Renal cortical epithelial cell (primary cell): ENCODE data around the gene CACFD1. TPM values are rescaled to one million over a fixed set of nuclear protein-coding genes. Genes with fewer than 3 reads are reported as not detected.

ENCODE experiments used
- DNase-seq: peaks from one replicate; pipeline ENCODE4 v3.0.0-alpha.2; 2011; ENCODE audit warnings: low read depth
- total RNA-seq: library from RNA; depleted of rRNA; stranded (reverse); fragments of >200 nt; gene quantifications from 2 replicates; pipeline ENCODE4 v1.2.3, GENCODE V29; 2014

Gene CACFD1
- total RNA-seq, 1 donor from 2014 or later = 22.0 TPM

- DNase-seq = no peak
Measured at GRCh38 chr9:133464638-133465037, 4.9 kb downstream of the CACFD1 start.

DNA sequence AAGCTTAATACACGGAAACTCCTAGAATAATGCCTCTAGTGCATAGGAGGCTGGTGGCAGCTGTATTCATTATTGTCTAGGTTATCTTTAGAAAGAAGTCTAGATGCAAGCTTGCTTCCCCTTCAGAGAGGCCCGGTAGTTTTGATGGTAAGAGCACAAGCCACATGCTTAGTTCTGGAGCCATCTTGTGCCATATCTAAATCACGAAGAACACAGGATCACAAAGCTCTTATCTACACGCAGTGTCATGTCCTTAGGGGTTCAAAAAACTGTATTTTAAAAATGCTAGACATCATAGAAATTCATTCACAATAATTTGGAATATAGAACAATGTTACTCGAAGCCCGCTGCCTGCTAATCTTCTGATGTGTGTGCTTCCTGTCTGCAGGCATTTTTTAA lies 6.2 kb downstream of the CACFD1 start:
- DNase-seq = no peak

DNA sequence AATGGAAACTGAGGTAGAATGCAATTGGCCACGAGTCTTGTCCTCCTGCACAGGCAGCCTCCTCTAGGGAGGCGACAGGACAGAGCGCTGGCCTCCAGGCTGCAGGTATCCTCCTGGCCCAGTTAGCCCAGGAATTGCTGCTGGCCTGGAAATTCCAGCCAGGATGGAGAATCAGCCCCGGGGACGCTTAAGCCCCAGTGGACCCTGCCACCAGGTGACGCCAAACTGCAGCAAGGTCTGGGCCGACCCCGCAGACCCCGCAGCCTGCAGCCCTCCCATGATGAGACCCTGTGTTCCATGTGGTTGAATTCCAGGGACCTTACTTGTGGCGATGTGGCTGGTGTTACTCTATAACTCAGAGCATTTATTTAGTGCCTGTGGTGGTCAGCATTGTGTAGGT lies 7.3 kb downstream of the CACFD1 start:
- DNase-seq = no peak

DNA sequence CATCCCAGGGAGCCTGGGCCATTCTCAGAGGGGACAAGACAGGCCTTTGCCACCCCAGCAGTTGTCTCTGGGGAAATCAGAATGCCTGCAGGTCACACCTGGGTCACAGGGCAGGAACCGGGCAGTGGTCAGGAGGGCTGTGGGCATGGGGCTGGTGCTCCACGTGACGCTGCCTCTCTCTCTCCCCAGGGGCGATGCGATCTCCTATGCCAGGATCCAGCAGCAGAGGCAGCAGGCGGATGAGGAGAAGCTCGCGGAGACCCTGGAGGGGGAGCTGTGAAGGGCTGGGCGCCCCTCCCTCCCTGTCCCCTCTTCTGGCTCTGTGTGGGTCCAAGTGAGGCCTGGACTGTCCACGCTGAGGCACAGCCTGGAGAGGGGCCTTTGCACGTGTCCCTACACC lies 8.6 kb downstream of the CACFD1 start:
- DNase-seq = no peak

DNA sequence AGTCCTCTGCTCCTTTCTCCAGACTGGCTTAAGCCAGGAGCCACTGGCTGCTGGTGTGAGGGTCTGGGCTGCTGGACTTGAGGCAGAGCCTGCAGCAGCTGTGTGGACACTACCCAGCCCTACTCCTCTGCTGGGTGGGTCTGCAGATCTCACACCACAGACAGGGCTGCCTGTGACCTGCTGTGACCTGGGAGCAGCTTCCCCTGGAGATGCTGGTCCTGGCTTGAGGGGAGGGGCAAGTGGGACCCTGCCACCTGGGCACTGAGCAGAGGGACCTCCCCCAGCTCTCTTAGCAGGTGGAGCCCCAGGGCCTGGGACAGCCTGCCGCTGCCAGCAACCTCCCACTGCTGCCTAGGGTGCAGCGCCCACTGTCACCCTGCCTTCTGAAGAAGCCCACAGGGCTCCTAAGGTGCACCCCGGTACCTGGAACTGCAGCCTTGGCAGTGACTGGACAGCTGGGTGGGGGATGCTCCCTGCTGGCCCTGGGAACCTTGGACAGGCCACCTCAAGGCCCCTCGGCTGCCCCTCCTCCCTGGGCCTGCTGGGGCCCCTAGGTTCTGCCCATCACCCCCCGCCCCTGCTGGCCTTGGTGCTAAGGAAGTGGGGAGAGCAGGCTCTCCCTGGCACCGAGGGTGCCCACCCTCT lies 9.1 kb downstream of the CACFD1 start:
- DNase-seq = no peak

DNA sequence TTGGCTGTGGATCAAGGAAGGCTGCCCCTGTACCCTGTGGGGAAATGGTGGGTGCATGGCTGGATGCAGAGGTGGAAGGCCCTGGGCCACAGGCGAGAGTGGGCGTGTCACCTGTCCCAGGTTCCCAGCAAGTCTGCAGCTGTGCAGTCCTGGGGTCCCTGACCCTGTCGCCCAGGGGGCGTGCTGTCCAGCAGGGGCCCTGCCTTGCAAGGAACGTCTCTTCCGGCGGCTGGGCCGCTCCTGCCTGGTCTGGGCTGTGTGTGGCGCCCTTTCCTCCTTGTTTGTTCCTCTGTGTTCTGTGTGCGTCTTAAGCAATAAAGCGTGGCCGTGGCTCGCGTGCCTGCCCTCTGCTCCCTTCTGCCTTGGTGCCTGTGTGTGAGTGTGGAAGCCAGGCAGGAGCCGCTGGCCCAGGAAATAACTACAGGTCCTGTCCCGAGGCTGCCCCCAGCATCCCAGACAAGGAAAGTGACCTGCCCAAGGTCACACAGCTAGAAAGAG lies 10.7 kb downstream of the CACFD1 start:
- DNase-seq = no peak

DNA sequence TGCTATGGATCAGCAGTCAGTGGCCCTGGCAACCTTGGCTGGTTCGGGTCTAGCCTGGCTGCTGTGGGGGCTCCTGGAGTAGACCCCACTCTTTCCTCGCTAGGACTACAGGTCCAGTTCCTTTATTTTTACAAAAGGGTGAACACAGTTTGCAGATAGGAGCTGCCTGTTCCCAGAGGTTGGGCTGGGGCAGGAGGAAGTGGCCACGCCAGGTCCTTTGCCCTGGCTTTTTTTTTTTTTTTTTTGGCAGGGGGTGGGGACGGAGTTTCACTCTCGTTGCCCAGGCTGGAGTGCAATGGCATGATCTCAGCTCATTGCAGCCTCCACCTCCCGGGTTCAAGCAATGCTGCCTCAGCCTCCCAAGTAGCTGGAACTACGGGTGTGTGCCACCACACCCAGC lies 11.2 kb downstream of the CACFD1 start:
- no peak for DNase-seq

- DNase-seq = no peak
Measured at GRCh38 chr9:133471551-133472276, 11.9 kb downstream of the CACFD1 start.

GRCh38 chr9:133472277-133472645 lies 12.5 kb downstream of the CACFD1 start:
- no peak for DNase-seq

DNA sequence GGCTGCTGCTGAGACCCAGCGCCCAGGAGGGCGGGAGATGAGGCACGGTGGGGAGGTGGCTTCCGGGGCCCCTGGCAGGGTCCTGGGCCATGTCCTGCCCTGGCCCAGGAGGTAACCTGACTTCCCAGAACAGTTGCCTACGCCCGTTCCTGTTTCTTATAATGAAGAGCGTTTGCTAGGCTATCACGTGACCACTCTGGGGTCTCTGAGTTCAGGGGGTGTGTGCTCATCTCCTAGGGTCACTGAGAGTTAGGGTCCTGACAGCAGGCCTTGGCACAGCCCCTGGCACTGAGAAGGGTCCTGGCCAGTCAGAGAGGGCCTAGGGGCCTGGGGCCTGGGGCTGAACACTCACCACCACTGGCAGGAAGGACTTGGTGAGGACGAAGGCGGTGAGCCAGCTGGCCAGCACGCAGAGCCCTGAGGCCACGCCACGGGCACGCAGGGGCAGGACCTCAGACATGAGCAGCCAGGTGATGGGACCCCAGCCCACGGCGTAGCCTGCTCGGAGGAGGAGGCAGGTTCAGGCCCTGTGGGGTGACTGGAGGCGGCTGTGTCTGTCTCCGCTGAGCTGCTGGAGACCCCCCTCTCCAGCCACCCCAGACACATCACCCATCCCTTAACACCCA lies 13.1 kb downstream of the CACFD1 start:
- no peak for DNase-seq

- no peak for DNase-seq
Measured at GRCh38 chr9:133473743-133474142, 14.0 kb downstream of the CACFD1 start.

DNA sequence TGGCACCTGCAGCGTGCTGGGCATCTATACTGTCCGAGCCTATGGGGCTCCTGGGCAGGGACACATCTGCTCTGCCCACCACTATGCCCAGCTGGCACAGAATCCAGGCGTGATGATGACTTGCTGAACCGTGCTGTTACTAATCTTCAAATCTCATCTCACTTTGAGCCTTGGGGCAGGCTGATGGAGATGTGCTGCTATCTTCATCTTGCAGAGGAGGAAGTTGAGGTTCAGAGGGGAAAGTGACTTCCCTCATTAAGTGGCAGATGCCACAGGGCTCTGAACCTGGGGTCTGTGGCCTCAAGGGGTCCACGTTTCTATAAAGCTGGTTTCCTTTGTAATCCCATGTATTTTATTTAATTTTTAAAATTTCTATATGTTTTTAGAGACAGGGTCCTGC lies 14.4 kb downstream of the CACFD1 start:
- no peak for DNase-seq

DNA sequence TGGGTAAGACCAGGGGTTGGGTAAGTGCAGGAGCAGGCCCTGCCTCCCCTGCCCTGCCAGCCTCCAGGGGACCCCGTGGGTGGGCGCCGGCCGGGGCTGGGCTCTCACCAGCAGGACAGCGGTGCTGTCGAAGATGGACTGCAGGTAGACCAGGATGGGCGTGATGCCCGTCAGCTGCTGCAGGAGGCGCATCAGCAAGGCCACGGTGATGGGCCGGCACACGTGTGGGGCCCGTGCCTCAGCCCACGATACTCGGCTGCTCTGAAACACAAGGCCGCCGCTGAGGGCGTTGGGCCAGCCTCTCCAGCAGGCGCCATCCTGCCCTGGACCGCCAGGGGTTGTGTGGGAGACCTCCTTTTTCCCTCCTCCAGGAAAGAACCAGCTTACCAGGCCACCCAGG lies 15.1 kb downstream of the CACFD1 start:
- no peak for DNase-seq

GRCh38 chr9:133475292-133476012 lies 15.7 kb downstream of the CACFD1 start:
- DNase-seq = no peak

DNA sequence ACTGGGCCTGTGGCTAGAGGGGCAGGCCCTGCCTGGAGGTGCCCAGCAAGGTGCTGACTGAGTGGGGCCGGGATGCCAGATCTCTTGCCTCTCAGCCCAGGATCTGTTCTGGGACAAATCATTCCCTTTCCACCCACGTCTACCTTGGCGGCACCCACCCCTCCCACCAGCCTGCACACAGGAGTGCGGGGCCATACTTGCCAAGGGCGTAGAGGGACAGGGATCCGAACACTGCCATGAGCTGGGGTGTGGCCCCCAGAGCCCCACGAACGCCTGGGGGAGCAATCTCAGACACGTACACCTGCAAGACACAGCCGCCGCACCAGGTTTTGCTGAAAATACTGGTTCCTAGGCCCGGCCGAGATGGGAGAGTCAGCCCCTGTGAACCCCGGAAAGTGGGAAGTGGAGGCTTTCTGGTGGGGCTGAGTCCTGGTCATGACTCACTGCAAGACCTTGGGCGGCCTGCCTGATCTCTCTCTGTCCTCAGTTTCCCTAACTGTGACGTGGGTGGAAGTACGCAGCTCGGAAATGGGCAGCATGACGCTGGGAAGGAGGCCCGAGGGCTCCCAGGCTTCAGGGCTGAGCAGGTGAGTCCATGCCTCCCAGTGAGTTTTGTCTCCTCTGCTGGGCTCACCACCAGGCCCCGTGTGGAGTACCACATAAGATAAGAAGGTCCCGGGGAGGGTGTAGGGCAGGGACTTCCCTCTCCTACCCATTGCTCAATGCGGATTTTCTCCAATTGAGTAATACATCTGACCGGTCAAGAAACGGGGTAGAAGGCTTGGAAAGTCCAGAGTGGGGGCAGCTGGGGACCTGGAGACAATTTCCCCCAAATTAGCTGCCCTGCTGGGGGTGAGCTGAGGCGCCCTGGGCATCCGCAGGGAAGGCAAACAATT lies 16.5 kb downstream of the CACFD1 start:
- no peak for DNase-seq

DNA sequence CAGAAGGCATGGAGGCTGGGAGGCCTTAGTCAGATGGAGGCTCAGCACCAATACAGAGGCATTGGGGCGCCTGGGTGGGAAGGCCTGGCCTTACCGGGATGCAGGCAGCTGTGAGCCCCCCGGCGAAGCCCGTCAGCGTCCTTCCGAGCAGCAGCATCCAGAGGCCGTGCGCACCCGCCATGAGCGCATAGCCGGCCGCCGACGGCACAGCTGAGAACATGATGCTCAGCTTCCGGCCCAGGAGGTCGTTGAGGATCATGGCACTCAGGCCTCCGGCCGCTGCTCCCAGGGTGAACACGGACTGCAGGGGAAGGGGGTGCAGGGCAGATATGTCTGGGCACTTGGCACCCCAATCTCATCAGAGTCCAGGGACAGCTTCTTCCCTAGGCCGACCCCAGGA lies 17.2 kb downstream of the CACFD1 start:
- DNase-seq = no peak

GRCh38 chr9:133477461-133477860 lies 17.7 kb downstream of the CACFD1 start:
- no peak for DNase-seq

DNA sequence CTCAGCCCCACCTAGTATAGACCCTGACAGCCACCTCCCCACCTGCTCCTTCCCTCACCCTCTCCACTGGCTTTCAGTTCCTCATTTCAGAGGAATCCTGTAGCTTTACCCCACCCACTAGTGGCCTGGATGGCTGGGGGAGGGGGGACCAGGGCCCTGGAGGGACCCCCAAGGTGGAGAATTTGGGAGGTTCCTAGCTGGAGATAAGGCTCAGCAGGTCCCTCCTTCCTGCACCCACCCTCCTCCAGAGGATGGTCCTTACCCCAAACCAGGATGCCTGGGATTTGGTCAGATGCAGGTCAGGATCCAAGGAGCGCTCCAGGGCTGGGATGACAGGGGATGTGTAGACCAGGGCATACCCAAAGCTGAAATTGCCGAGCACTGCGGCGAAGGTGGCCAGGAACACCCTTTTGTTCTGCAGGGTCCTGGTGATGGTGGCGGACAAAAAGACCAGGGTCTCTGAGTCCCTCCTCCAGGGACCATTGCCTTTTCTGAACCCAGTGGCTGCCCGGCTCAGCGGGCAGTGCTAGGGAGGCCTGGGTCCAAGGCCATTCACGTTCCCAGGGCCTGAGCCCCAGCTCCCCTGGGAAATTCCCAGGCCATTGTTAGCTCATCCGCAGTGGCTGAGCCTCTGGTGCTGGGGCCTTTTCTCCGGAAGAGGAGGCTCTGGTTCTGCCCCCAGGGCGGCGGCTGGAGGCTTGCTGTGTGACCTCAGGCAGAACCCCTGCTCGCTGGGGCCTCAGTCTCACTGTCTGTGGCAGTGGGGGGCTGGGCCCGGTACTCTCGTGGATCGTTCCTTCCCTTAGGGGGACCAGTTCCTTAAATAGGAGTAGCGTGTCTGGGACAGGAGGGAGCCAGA lies 18.4 kb downstream of the CACFD1 start:
- peak; percentile 35 for DNase-seq

GRCh38 chr9:133478851-133479711 lies 19.3 kb downstream of the CACFD1 start, which contains the start of gene SLC2A6:
Gene SLC2A6, minus strand, starts transcription at chr9:133479099. Its CDS starts 40 bp downstream, at chr9:133479059.
- DNase-seq = peak; percentile 43
